GM12891 (cell line): ENCODE data around the gene SLIRP.

Experiments
- POLR2AphosphoS5 ChIP-seq: IDR thresholded peaks from 2 replicates; pipeline ENCODE4 v1.6.1; 2011; ENCODE audit warnings: low read depth, low read length, control low read depth
- POU2F2 ChIP-seq: IDR thresholded peaks from 2 replicates; pipeline ENCODE4 v1.6.1; 2011; ENCODE audit warnings: low read depth, mild to moderate bottlenecking, control low read depth, low read length, moderate library complexity

DNA sequence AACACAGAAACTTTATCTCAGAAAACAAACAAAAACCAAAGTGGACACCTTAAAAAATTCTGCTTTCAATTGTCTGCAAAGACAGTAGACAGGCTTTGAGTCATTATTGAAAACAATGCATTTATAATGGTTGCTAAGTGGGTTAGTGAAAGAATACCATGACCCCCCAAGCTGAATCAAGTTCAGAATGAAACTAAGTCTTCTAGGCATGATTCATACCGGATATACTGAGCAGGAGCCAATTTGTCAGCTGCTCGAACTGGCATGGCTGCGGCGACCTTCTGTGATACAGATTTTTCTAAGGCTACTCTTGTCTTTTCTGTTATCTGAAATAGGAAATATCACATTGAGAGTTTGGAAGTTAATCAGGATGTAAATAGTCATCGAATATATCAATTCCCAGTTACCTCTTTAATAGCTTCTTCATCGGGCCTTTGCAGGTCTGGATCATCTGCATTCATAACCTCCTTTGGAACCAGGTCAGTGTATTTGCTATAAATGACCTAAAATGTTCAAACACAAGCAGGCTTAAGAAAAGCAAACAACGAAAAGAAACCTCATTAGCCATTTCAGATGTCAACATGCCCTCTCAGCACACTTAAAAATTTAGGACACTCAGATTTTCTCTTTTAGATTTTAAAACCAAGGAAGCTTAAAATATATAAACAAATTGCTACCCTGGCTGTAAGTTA is 30.8 kb downstream of the SLIRP start:
- TF ChIP-seq POLR2AphosphoS5 (no peak), POU2F2 (no peak)
